VCaP (cell line): ENCODE data around the gene RNU4-1.
"Not testable (repeated sequence)": the region's sequence is repeated elsewhere in the genome, so short reads cannot be mapped to it uniquely, and the experiment has no call there.

ENCODE experiments used
- H3K27ac ChIP-seq: fragments of 450-650 bp; 2 replicates; pipeline ENCODE4 v1.5.1; 2017
- CTCF ChIP-seq: fragments of 450-650 bp; conservative IDR thresholded peaks from 2 replicates; pipeline ENCODE4 v1.5.1; 2017; ENCODE audit warnings: mild to moderate bottlenecking, moderate library complexity

Gene RNU4-1

GRCh38 chr12:120249875-120250795, 42.9 kb downstream of the RNU4-1 start:
- no peak overlapping the region for H3K27ac ChIP-seq
- no peak for TF ChIP-seq CTCF

GRCh38 chr12:120249266-120249874, 43.7 kb downstream of the RNU4-1 start:
- no peak overlapping the region for H3K27ac ChIP-seq
- TF ChIP-seq CTCF = no peak

GRCh38 chr12:120247621-120248030, 45.4 kb downstream of the RNU4-1 start:
- TF ChIP-seq CTCF = no peak
- no peak overlapping the region for H3K27ac ChIP-seq

- no peak for TF ChIP-seq CTCF
- H3K27ac ChIP-seq = no peak overlapping the region
Observed at GRCh38 chr12:120247183-120247582, 45.9 kb downstream of the RNU4-1 start.

GRCh38 chr12:120246705-120247104, 46.3 kb downstream of the RNU4-1 start:
- not testable (repeated sequence) for H3K27ac ChIP-seq
